ENCODE measurements around the gene UBR2. TPM values are rescaled to one million over a fixed set of nuclear protein-coding genes. Genes with fewer than 3 reads are reported as not detected.
A peak's percentile ranks its signal among the peaks of the same experiment; 100 is the strongest.
"Not testable (repeated sequence)": the region's sequence is repeated elsewhere in the genome, so short reads cannot be mapped to it uniquely, and the experiment has no call there.

UBR2 gene
- total and polyA plus RNA-seq, 9 of the 15 experiments (the other 6 are each of a cell fraction or from before 2014, with no cell fraction given): 9.1 to 38.9 (median 23.4) TPM

GRCh38 chr6:42702786-42703185, 139.0 kb downstream of the UBR2 start:
- H3K9ac ChIP-seq (ENCODE audit: insufficient read depth in 1 of 2, low read depth in 2 of 2, low read length in 2 of 2); H2AFZ ChIP-seq (ENCODE audit: low read depth, low read length); H3K4me3 ChIP-seq; H3K36me3 ChIP-seq (ENCODE audit: control insufficient read depth, insufficient read depth, low read length); H3K4me2 ChIP-seq (ENCODE audit: insufficient read depth, low read length); H3K27ac ChIP-seq (ENCODE audit: extremely low read depth, low read depth, low read length); H4K20me1 ChIP-seq (replicated peaks; ENCODE audit: control insufficient read depth, insufficient read depth, low read length); H3K79me2 ChIP-seq (ENCODE audit: control insufficient read depth, insufficient read depth, low read length); FAIRE-seq; intact Hi-C loops (cut with micrococcal nuclease); H3K9me1 ChIP-seq (ENCODE audit: control insufficient read depth, insufficient read depth, low read length); in situ Hi-C loops (cut with MboI); BruUV-seq (replicated peaks); H3K9me3 ChIP-seq (replicated peaks; ENCODE audit: control insufficient read depth, insufficient read depth, low read depth, low read length); DNase-seq (ENCODE audit: extremely low read depth in 1 of 4, low spot score in 3 of 4); ATAC-seq; CTCF ChIA-PET (ENCODE audit: low intra/inter-chr PET ratio); H3K27me3 ChIP-seq (ENCODE audit: control insufficient read depth in 2 of 2, insufficient read depth in 2 of 2, low read length in 2 of 2): not testable (repeated sequence)
- TF ChIP-seq ZNF121 (CRISPR knock-in tag; conservative IDR thresholded peaks at IDR 0.05): peak; percentile 73
- 75% methylated on average over 3 of the region's 3 CpGs for WGBS (ENCODE audit: insufficient coverage, low coverage, missing lambda C conversion rate)
- POLR2A ChIA-PET: interaction anchor here (1.0 to 1.9 kb wide), 3 partner anchors 8 to 10 kb away, joined by 4 to 10 read pairs (median 4); no protein-coding TSS in a partner anchor
- peaks cover 6 to 12% of the 10 kb centered on the region in 2 experiments; a peak in 4 of 5 replicates for H3K4me1 ChIP-seq (replicated peaks in 1 of 2; ENCODE audit: control insufficient read depth in 2 of 2, insufficient read depth in 2 of 2, low read length in 2 of 2)

GRCh38 chr6:42704251-42704936, 140.6 kb downstream of the UBR2 start:
- Histone ChIP-seq H3K4me1 (replicated peaks in 1 of 2; ENCODE audit: control insufficient read depth in 2 of 2, insufficient read depth in 2 of 2, low read length in 2 of 2) (peaks cover 6 to 13% of the 10 kb centered on the region in 2 experiments; a peak in 4 of 5 replicates), H3K9me3 (replicated peaks; ENCODE audit: control insufficient read depth, insufficient read depth, low read depth, low read length) (no peaks in the 10 kb centered on the region), H3K79me2 (ENCODE audit: control insufficient read depth, insufficient read depth, low read length) (no peaks in the 10 kb centered on the region), H4K20me1 (replicated peaks; ENCODE audit: control insufficient read depth, insufficient read depth, low read length) (no peaks in the 10 kb centered on the region), H3K9me1 (ENCODE audit: control insufficient read depth, insufficient read depth, low read length) (no peaks in the 10 kb centered on the region), H3K4me2 (ENCODE audit: insufficient read depth, low read length) (peak overlapping the region; percentile 15; the same call in 1 of the 2 replicates), H3K27ac (ENCODE audit: extremely low read depth, low read depth, low read length) (no peak overlapping the region), H2AFZ (ENCODE audit: low read depth, low read length) (peak overlapping the region; percentile 76), H3K9ac (ENCODE audit: insufficient read depth in 1 of 2, low read depth in 2 of 2, low read length in 2 of 2) (peak overlapping the region in 1 of 2 experiments; percentile 89; a peak in 2 of 4 replicates), H3K4me3 (no peak overlapping the region), H3K27me3 (ENCODE audit: control insufficient read depth in 2 of 2, insufficient read depth in 2 of 2, low read length in 2 of 2) (no peaks in the 10 kb centered on the region; a peak in 1 of 5 replicates), H3K36me3 (ENCODE audit: control insufficient read depth, insufficient read depth, low read length) (no peaks in the 10 kb centered on the region)
- BruUV-seq (replicated peaks): no TSS peak
- ChIA-PET CTCF (ENCODE audit: low intra/inter-chr PET ratio) (no interaction called here), POLR2A (interaction anchor here (0.5 to 1.4 kb wide), 9 partner anchors 9 to 925 kb away, joined by 3 to 4 read pairs (median 3); partner anchors contain the start of gene RPL7L1)
- WGBS (ENCODE audit: insufficient coverage, low coverage, missing lambda C conversion rate): 36% methylated on average over 24 of the region's 24 CpGs
- peak; percentile 71 for ATAC-seq
- intact Hi-C loops (cut with micrococcal nuclease): no loop called here
- in situ Hi-C loops (cut with MboI): no loop called here
- FAIRE-seq: peak; percentile 59
- DNase-seq (ENCODE audit: extremely low read depth in 1 of 4, low spot score in 3 of 4): peak in 1 of 4 experiments; percentile 36
- TF ChIP-seq MEIS2 (IDR thresholded peaks at IDR 0.05; ENCODE audit: partially characterized antibody): no peak
- TF ChIP-seq NFIX (CRISPR knock-in tag; IDR thresholded peaks at IDR 0.05; ENCODE audit: low read depth): no peak
- no peak for TF ChIP-seq RBM34 (IDR thresholded peaks at IDR 0.05; ENCODE audit: borderline replicate concordance, insufficient read depth, low read length)
- no peak for TF ChIP-seq MXI1 (IDR thresholded peaks at IDR 0.05; ENCODE audit: low read depth, low read length)
- peak; percentile 60 for TF ChIP-seq TBP (optimal IDR thresholded peaks at IDR 0.05; ENCODE audit: low read depth, low read length)
- 0 out of 2 replicates have a peak, but pooled peaks have one; percentile 49 for TF ChIP-seq POLR2AphosphoS5 (IDR thresholded peaks at IDR 0.05; ENCODE audit: control insufficient read depth, insufficient read depth, low read depth, low read length)
- no peak for TF ChIP-seq TFAM (CRISPR knock-in tag; conservative IDR thresholded peaks at IDR 0.05)
- no peak for TF ChIP-seq HEY1 (CRISPR knock-in tag; IDR thresholded peaks at IDR 0.05; ENCODE audit: borderline replicate concordance)
- TF ChIP-seq ZNF274 (IDR thresholded peaks at IDR 0.05; ENCODE audit: borderline replicate concordance, low read depth, low read length): no peak
- no peak for TF ChIP-seq NELFE (IDR thresholded peaks at IDR 0.05; ENCODE audit: insufficient read depth, insufficient read length)
- no peak for TF ChIP-seq USF1 (CRISPR knock-in tag; IDR thresholded peaks at IDR 0.05)
- TF ChIP-seq RUNX1 (IDR thresholded peaks at IDR 0.05; ENCODE audit: low read depth): no peak
- TF ChIP-seq PTTG1 (tag; IDR thresholded peaks at IDR 0.05; ENCODE audit: low read depth): no peak
- TF ChIP-seq RBBP5 (IDR thresholded peaks at IDR 0.05; ENCODE audit: borderline replicate concordance, insufficient read depth, low read length, poor library complexity, severe bottlenecking): no peak
